NCI-H524 (cell line): ENCODE results near the gene HCST.
"Not testable (repeated sequence)": the region's sequence is repeated elsewhere in the genome, so short reads cannot be mapped to it uniquely, and the experiment has no call there.

Experiments
- DNase-seq, 2 experiments: peaks; one replicate each; lab custom pipeline; 2025; lab: John Stamatoyannopoulos, UW

HCST gene

GRCh38 chr19:35901854-35902661 is at the start of gene HCST:
TSS of gene HCST (plus strand) at chr19:35902529. CDS start at chr19:35902594, 65 bp downstream.
- peak in 1 of 2 experiments; percentile 27 for DNase-seq

- DNase-seq = no peak
These were observed 49.1 kb upstream of the HCST start for GRCh38 chr19:35853038-35853756.

GRCh38 chr19:35856546-35857149 is 45.7 kb upstream of the HCST start, which contains the start of gene KIRREL2:
TSS of gene KIRREL2 (plus strand) at chr19:35856911. CDS start at chr19:35857120, 209 bp downstream.
- DNase-seq = peak; percentile 52 to 66

GRCh38 chr19:35858311-35858710 is 44.0 kb upstream of the HCST start:
- no peak for DNase-seq

GRCh38 chr19:35859414-35859813 is 42.9 kb upstream of the HCST start:
- DNase-seq = no peak

GRCh38 chr19:35860436-35860817 is 41.9 kb upstream of the HCST start:
- no peak for DNase-seq

GRCh38 chr19:35860818-35861639 is 41.3 kb upstream of the HCST start:
- no peak for DNase-seq

- DNase-seq = no peak
These were observed 40.6 kb upstream of the HCST start for GRCh38 chr19:35861640-35862160.

- no peak for DNase-seq
These were observed 39.8 kb upstream of the HCST start for GRCh38 chr19:35862528-35862927.

GRCh38 chr19:35863018-35863417 is 39.3 kb upstream of the HCST start:
- DNase-seq = no peak

GRCh38 chr19:35868172-35868822 is 34.0 kb upstream of the HCST start, which contains the start of gene APLP1:
TSS of gene APLP1 (plus strand) at chr19:35868574. CDS start at chr19:35868637, 63 bp downstream.
- DNase-seq = peak; percentile 58 to 82

GRCh38 chr19:35868823-35869326 is 33.5 kb upstream of the HCST start:
- DNase-seq = no peak

- peak; percentile 93 to 96 for DNase-seq
These were observed 32.8 kb upstream of the HCST start for GRCh38 chr19:35869327-35870123.

- DNase-seq = not testable (repeated sequence)
These were observed 32.1 kb upstream of the HCST start for GRCh38 chr19:35870124-35870736.

GRCh38 chr19:35870798-35871197 is 31.5 kb upstream of the HCST start:
- DNase-seq = no peak

- DNase-seq = no peak
These were observed 30.7 kb upstream of the HCST start for GRCh38 chr19:35871611-35872010.

- no peak for DNase-seq
These were observed 30.1 kb upstream of the HCST start for GRCh38 chr19:35872180-35872579.

- no peak for DNase-seq
These were observed 27.9 kb upstream of the HCST start for GRCh38 chr19:35874392-35874930.

GRCh38 chr19:35879068-35879467 is 23.3 kb upstream of the HCST start:
- DNase-seq = no peak
